Stimulated activated CD8-positive, alpha-beta memory T cell treated with anti-CD3 and anti-CD28 coated beads, Interleukin-15, amount 100 ng/mL, for 1 hour (primary cell): ENCODE measurements around the gene ABCA9.
"Not testable (repeated sequence)": the region's sequence is repeated elsewhere in the genome, so short reads cannot be mapped to it uniquely, and the experiment has no call there.

Experiments
- DNase-seq: peaks from one replicate; pipeline ENCODE4 v3.0.0-alpha.2; 2020; ENCODE audit warnings: low read depth

ABCA9 gene

DNA sequence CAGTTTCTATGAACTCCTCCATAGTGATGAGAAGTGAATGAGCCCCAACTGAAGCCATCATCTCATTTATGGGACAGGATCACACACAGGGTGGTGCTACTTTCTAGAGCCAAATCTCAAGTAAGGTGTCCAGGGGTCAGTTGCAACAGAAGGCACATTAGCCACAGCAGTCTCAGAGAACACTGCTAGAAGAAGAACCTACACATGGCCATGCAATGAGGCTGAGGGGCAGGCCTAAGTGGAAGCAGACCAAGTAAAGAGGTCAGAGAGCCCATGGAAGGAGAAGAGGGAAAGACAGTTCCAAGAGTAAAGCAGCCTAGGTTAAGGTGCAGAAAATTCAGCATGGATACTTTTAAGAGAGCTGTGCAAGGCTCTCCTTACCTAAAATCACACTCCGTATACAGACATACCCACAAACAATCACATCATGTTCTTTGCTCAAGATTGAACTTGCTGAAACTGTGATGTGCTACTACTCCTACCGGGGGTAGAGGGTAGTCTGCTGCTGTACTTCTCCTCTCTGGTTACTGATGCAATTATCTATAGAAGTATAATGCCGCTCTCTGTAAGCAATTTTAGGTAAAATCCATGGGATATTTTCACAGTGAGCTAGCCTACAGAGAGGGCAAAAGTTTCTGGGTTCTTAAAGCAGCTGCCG is 107.3 kb downstream of the ABCA9 start:
- DNase-seq, result no peak

DNA sequence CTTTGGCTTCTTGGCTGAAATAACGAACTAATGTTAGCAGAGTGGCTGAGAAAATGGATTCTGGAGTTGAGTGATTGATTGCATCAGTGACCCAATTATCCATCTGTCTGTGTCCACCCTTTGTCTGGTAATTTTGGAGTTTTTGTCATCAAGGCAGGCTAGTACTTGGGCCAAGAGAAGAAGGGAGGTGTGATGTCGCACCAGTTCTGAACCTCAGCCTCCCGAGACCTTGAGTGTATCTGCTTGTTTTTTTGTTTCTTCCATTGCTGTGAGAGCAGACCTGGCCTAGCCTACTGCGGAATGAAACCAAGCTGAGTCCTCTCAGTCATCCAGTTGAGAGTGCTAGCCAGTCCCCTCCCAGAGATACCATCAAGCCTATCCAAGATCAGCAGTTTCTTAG is 110.0 kb downstream of the ABCA9 start:
- DNase-seq, result no peak

DNA sequence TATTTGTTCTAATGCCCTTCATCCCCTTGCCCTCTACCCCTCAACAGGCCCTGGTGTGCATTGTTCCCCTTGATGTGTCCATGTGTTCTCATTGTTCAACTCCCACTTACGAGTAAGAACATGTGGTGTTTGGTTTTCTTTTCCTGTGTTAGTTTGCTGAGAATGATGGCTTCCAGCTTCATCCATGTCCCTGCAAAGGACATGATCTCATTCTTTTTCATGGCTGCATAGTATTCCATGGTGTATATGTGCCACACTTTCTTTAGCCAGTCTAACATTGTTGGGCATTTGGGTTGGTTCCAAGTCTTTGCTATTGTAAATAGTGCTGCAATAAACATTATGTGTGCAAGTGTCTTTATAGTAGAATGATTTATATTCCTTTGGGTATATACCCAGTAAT is 112.9 kb downstream of the ABCA9 start:
- not testable (repeated sequence) for DNase-seq

DNA sequence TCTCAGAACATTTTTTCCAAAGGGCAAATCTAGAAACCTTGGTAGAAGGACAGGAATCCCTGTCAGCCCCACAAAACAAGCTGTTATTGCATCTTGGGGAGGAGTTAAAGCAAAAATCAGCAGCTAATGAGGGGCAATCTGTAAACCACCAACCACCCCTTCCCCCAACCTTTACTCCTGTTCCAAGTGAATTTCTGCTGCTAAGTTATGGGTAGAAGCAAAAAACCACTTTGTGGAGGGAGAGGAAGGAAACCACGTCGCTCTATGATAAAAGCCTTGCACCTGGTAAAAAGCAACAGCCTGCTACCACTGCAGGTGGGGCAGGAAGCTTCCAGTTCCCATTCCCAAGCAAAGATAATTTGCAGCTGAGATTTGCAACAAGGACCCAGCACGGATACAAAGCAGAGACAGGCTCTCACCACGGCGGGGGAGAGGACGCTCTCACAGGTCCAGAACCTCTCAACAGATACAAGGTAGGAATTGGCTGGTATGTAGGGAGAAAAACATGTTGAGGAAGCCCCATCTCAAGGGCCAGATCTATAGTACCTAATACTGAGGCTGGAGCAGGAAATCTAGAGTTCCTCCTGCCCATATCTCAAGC is 116.2 kb downstream of the ABCA9 start:
- no peak for DNase-seq

DNA sequence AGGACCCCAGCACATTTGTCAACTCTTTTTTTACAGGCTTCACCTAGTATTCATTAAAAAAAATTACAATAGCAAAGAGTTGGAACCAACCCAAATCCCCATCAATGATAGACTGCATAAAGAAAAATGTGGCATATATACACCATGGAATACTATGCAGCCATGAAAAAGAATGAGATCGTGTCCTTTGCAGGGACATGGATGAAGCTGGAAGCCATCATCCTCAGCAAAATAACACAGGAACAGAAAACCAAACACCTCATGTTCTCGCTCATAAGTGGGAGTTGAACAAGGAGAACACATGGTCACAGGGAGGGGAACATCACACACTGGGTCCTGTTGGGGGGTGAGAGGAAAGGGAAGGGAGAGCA is 116.9 kb downstream of the ABCA9 start:
- DNase-seq, result not testable (repeated sequence)

DNA sequence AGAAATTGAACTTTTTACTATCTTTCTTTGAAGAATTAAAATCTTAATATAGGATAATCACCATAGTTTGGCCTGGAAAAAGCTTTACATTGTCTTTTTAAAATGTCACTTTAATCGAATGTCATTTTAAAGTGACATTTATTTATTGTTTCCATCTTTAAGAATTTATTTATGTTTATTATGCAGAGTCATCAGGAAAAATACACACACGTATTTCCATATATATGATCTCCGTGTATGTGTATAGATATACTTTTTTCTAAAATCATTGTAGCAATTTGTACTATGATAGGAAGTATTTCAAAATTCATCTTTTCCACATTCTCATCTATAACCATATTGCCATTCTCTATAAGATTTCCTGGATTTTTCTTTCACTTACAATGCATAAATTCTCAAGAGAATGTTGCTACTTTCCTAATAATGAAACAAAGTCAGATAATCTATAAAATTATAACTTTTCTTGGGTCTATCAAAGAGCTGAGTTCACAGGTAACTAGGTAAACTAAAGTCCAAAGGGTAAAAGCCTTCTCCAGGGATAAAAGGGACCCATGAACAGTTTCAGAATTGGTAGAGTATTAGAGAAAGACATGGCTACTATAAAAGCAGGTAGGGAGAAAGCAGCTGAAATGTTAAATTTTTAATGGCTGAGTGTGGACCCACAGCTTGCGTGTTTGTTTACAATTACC is 117.5 kb downstream of the ABCA9 start:
- no peak for DNase-seq

DNA sequence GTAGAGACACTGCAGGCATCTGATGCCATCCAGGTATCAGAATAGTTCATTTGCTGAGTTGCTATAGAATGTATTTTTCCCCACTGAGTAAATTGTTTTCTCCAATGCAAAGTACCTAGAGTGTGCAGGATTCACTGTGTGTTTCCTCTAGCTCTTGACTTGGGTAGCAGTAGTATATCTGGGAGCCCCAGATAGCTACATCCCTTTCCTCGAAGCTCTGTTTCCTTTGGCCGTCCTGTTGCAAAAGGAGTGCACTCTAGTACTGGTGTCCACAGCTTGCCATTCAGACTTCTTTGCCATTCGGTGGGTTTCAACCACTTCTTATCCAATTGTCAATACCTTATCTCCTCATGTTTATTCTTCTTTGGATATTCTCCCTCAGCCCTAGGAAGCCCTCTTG is 118.3 kb downstream of the ABCA9 start:
- DNase-seq, result no peak

DNA sequence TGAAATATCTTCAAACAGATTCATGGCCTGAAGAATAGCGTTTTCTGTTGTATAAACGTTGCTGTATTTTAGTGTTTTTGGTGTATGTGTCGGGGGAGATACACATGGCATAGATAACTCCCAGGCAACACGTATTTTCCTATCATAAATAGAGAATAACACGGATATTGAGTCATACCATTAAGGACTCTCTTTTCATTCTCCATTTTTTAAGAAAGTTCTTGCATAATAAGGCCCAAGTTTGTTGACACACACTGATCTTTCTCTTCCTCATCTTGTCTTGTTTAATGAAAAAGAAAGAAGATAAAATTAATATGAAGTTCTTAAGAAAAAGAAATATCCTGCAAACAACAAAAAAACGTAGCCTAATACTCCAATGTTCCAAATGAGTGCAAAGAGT is 119.0 kb downstream of the ABCA9 start:
- no peak for DNase-seq

DNA sequence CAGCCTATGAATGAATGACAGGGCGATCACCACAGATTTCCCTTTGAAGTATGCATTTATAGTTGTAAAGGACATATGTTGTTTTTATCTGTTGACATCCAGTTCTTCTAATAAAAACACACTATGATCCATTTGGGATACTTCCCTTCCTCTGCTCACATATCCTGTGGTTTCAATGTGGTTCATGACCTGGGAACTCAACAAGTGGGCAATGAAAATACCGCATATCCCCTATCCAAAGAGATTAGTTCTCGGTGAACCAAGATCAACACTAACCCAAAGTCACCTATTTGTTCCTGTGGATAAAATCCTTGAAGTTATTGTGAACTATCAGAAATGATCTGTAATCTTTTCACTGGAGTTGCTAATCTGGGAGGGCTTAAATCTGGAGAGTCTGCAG is 121.5 kb downstream of the ABCA9 start:
- no peak for DNase-seq

DNA sequence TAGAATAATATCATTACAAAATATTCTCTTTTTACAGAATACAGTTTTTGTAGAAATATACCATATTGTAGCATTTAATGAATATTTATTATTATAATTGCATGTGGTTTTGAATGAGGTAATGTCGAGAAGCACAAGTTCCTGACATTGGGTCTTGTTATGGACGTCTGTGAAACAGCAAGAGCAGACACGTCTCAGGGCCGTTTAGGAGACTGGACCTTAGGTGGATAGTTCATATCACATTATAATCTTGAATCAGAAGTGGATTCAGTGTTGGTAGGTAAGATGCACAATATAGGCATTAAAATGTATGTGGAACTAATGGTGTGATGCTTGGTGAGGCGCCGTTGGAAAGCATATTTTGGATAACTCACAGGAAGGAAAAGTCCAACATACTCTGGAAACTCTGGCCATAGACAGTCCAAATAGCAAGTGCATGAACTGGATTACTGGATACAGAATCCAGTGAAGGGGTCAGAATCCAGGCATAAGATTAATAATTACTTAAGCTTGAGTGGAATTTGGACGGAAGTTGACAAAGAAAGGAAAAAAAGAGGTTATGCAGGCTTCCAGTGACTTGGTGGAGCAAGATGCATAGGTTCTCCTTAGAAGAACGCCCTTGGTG is 122.7 kb downstream of the ABCA9 start:
- DNase-seq, result no peak

DNA sequence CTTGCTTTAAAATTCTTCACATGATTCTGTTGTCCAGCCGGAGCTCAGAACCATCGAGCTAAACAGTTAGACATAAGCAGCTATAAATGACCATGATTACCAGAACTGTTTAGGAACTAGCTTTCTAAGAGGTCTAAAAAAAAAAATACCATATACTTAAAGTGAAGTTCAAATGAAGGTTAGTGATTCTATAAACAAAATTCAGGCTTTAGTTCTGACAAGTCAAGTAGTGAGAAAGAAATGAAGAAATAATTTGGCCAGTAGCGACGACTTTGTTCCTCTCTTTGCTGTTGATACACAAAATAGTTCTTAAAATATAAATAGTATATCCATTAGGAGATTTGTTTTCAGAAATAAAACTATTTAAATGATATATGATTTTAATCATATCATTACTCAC is 133.2 kb downstream of the ABCA9 start:
- DNase-seq, result no peak

DNA sequence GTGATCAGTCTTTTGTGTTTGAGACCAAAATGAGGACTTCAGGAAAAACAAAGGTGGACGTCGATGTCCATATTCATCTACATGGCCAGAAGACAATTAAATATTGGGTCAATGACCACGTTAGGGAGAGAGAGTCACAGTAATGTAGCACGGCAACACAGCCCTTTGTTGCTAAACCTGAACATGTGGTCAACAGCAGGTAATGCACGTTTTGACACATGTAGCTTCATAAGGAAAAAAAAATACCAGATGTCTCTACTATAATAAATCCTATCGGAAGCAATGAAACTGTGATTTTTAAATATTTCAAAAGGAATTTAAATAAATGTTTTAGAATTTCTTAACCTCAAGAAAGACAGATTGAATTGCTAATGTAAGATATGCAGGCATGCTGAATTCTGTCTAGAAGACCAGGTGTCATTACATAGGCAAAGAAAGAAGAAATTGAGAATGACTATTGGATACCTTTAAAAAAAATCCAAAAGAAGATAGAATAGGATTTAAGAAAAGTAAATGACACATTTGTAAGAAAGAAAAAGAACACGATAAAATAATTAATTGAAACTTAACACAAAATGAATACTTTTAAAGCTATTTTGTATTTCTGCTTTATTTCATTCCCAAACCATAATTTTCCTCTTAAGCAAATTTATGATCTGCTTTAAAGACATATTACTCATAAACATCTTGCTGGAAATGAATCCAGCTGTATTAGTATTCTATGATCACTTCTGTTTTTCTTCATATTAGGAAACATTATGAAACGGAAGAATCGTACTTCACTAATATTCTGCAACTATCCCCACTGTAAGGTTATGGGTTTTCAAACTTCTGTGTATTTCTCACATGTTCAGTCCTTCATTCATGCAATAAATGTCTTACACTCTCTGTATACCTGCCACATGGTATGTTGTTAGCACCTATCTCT is 135.7 kb downstream of the ABCA9 start:
- DNase-seq, result no peak
